Measurements from ENCODE around the gene LCNL1.
"Not testable (repeated sequence)": the region's sequence is repeated elsewhere in the genome, so short reads cannot be mapped to it uniquely, and the experiment has no call there.

The LCNL1 gene

GRCh38 chr9:136995362-136995761, 12.6 kb downstream of the LCNL1 start:
- DNase-seq = no peak

- peak; percentile 29 for DNase-seq
Measured at GRCh38 chr9:136995772-136996311, 13.0 kb downstream of the LCNL1 start.

- DNase-seq = no peak
Measured at GRCh38 chr9:136996361-136997292, 13.8 kb downstream of the LCNL1 start, which contains the start of gene CLIC3. TSS of gene CLIC3 (minus strand) at chr9:136996568. CDS start at chr9:136996543, 25 bp downstream.

GRCh38 chr9:136997371-136997770, 14.6 kb downstream of the LCNL1 start:
- no peak for DNase-seq

- no peak for DNase-seq
Measured at GRCh38 chr9:136997830-136998234, 15.0 kb downstream of the LCNL1 start.

GRCh38 chr9:137000177-137000930, 17.6 kb downstream of the LCNL1 start:
- DNase-seq = no peak

- no peak for DNase-seq
Measured at GRCh38 chr9:137001857-137002645, 19.3 kb downstream of the LCNL1 start.

GRCh38 chr9:137002646-137003041, 19.9 kb downstream of the LCNL1 start:
- no peak for DNase-seq

GRCh38 chr9:137004285-137004684, 21.5 kb downstream of the LCNL1 start:
- DNase-seq = not testable (repeated sequence)

- no peak for DNase-seq
Measured at GRCh38 chr9:137006116-137007003, 23.6 kb downstream of the LCNL1 start.

- DNase-seq = no peak
Measured at GRCh38 chr9:137007108-137007815, 24.5 kb downstream of the LCNL1 start.

GRCh38 chr9:137007816-137008270, 25.1 kb downstream of the LCNL1 start:
- DNase-seq = no peak

- DNase-seq = no peak
Measured at GRCh38 chr9:137008312-137008711, 25.5 kb downstream of the LCNL1 start.

GRCh38 chr9:137009217-137009616, 26.4 kb downstream of the LCNL1 start:
- no peak for DNase-seq

- DNase-seq = no peak
Measured at GRCh38 chr9:137009938-137010732, 27.3 kb downstream of the LCNL1 start.

GRCh38 chr9:137011156-137011555, 28.4 kb downstream of the LCNL1 start:
- no peak for DNase-seq

- no peak for DNase-seq
Measured at GRCh38 chr9:137011907-137012675, 29.3 kb downstream of the LCNL1 start.

GRCh38 chr9:137012694-137013570, 30.1 kb downstream of the LCNL1 start:
- DNase-seq = no peak

Measured in NCI-H1105 treated with DMSO at 0.1 percent for 48 hours (cell line).